GM12872 (cell line): ENCODE measurements around the gene AHR.

ENCODE experiments used
- TF ChIP-seq, protein P1 (sequence below): IDR thresholded peaks from 3 replicates; pipeline ENCODE4 v1.5.1; 2011; ENCODE audit warnings: low read depth, mild to moderate bottlenecking, low read length, moderate library complexity; ENCODE audit not compliant: insufficient read depth

Gene AHR

DNA sequence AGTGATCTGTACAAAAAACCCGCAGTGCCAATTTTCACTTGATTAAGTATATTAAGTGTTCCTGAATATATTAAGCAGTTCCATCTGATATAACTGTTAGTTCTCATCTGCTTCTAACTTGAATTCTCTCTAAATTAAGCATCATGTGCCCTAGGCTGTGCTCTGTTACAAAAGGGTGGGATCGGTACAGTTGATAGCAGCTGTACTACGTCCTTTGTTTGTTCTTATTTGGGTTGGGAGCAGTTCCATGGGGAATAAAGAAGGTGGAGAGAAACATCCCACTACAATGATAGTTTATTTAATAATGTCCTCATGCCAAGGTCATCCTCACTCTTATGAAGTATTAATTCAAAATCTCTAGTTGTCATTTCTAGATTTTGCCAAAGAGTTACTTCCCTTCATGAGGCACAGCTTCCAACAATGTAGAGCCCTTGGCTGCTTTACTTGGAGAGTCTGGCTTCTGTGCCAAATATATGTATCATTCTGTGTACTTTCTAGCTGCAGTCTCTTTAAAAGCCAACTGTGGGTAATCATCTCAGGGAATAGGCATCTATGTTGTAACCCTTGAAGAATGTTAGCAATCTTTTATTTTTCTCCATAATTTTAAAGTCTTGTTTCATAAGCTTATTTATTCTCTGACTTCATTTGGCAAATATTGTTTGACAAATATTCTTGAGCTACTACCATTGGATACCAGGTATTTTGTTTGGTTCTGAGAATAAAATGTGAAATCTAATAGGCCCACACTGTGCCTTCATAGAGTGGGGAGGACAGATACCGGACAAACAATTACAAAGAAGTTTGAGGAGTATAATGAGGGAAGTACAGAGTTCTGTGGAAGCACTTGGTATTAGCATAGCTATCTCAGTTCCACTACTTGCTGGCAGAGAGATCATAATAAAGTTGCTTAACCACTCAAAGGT lies 22.4 kb upstream of the AHR start:
- TF ChIP-seq, protein P1, sequence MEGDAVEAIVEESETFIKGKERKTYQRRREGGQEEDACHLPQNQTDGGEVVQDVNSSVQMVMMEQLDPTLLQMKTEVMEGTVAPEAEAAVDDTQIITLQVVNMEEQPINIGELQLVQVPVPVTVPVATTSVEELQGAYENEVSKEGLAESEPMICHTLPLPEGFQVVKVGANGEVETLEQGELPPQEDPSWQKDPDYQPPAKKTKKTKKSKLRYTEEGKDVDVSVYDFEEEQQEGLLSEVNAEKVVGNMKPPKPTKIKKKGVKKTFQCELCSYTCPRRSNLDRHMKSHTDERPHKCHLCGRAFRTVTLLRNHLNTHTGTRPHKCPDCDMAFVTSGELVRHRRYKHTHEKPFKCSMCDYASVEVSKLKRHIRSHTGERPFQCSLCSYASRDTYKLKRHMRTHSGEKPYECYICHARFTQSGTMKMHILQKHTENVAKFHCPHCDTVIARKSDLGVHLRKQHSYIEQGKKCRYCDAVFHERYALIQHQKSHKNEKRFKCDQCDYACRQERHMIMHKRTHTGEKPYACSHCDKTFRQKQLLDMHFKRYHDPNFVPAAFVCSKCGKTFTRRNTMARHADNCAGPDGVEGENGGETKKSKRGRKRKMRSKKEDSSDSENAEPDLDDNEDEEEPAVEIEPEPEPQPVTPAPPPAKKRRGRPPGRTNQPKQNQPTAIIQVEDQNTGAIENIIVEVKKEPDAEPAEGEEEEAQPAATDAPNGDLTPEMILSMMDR, result no peak

DNA sequence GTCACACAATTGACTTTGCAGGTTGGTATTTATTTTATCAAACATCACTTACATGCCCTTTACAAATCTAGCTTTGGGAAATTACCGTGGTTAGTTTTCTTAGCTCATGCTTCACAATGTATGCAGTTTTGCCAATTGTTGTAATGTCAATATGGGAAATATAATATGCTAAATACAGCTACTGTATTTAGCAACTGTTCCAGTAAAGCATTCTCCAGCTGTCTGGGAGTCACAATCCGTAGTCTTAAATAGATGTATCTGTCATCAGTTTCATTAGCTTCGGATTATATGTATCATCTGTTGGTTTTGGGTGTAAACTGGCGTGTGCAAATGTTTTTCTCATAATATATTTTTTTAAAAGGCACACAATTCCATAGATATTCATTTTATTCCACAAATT lies 19.4 kb upstream of the AHR start:
- TF ChIP-seq, protein P1, result no peak

DNA sequence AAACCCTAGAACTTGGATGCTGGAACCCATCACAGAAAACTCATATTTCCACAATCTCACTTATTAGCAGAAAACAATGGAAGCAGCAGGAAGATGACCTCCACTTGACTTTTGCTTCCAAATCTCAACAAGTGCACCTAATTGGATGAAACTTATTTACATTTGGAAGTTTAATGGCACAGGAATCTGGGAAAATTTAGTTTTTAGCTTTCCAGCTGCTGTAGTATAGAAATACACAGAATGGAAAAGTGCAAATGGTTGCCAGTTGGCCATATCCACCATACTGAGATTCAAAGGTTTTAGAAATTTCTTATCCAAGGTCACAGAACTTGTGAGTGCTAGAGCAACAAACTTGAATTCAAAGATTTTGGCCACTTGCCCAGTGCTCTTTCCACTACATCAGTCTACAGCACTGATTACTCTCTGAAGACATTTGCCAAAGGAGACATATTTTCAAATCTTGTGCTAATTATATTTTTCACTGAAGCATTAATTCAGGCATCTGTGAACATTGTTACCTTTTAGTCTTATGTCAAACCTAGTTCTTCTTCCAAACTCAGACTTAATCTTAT lies 9.3 kb upstream of the AHR start:
- TF ChIP-seq, protein P1, result no peak

DNA sequence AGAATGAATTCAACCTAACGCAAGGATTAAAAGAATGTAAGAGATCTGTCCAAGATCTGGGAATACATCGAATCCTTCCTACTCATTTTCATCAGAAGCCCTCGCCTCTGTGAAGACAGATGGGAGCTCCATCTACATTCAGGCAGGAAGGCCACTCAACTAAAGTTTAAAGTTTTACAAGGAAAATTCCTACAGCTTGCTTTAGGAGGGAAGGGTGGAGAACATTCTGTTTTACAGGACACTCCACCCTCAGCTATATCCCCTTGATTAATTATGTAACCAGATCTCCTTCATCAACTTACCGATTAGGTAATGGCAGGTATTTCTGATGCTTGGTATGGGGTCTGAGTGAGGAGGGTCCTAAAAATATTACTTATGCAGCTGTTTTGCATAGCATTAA lies 5.6 kb upstream of the AHR start:
- TF ChIP-seq, protein P1, result no peak

DNA sequence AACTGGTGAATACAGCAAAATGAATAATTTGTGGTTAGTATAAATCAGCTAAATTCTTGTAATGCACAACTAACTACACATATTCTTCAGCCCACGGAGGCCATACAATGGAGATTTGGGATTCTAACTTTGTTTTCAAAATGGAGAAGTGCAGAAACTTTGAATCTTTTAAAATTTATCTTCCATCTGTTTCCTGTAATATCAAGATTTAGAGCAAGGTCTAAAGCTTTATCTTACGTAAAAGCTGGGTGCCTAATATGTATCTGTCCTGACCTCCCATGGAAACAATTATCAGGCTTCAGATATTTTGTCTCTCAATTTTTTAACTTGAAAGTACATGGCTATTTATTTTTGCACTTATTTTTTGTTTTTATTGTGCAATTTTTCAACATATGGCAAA lies 5.0 kb upstream of the AHR start:
- TF ChIP-seq, protein P1, result no peak

DNA sequence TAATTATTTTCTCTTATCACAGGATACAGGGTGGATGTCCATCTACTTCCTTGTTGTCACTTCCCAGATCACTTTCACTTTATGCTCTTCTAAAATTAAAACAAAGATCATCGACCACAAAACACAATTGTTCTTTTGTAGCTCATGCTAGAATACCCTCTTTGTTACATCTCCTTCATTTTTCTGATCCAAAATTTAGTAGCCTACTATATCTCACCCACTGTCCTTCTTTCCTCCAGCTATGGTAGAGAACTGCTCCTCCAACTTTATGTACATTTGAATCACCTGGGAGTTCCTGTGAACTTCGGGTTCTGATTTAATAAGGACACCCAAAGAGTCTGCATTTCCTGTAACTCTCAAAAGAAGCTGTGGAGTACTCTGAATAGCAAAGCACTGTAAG lies 1.2 kb upstream of the AHR start:
- TF ChIP-seq, protein P1, result no peak

DNA sequence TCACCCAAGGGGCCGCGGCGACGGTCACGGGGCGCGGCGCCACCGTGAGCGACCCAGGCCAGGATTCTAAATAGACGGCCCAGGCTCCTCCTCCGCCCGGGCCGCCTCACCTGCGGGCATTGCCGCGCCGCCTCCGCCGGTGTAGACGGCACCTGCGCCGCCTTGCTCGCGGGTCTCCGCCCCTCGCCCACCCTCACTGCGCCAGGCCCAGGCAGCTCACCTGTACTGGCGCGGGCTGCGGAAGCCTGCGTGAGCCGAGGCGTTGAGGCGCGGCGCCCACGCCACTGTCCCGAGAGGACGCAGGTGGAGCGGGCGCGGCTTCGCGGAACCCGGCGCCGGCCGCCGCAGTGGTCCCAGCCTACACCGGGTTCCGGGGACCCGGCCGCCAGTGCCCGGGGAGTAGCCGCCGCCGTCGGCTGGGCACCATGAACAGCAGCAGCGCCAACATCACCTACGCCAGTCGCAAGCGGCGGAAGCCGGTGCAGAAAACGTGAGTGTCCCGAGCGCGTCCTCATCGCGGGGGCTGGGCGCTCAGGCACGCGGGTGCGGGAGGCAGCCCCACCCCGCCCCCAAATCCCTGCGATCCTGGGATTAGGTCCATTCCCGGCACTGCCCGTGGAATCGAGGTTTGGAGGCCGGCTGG lies 509 bp downstream of the AHR start:
- TF ChIP-seq, protein P1, result no peak
